Karpas-422 (cell line): Measurements from ENCODE around the gene NLRP9. TPM values are rescaled to one million over a fixed set of nuclear protein-coding genes. Genes with fewer than 3 reads are reported as not detected.

Experiments
- DNase-seq: peaks from one replicate; pipeline ENCODE4 v3.0.0-alpha.2; 2015
- H2AFZ ChIP-seq: fragments of 200-600 bp; sonication (generic); 2 replicates; pipeline ENCODE4 v1.6.1; 2014; ENCODE audit warnings: antibody characterized with exemption, low read length, mixed read lengths
- H3K27ac ChIP-seq: fragments of 200-600 bp; sonication (generic); 2 replicates; pipeline ENCODE4 v1.5.1; 2014; ENCODE audit warnings: mild to moderate bottlenecking, low read length, moderate library complexity
- H3K27me3 ChIP-seq: fragments of 200-600 bp; sonication (generic); 2 replicates; pipeline ENCODE4 v1.6.1; 2014; ENCODE audit warnings: low read length, mixed read lengths
- H3K36me3 ChIP-seq: fragments of 200-600 bp; sonication (generic); 2 replicates; pipeline ENCODE4 v1.6.1; 2014; ENCODE audit warnings: low read length, mixed read lengths; ENCODE audit not compliant: insufficient read depth
- H3K4me1 ChIP-seq: fragments of 200-600 bp; sonication (generic); 2 replicates; pipeline ENCODE4 v1.6.1; 2014; ENCODE audit warnings: mild to moderate bottlenecking, low read length, mixed read lengths
- H3K4me2 ChIP-seq: fragments of 200-600 bp; sonication (generic); 2 replicates; pipeline ENCODE4 v1.6.1; 2014; ENCODE audit warnings: low read length, low read depth, mild to moderate bottlenecking; ENCODE audit not compliant: poor library complexity, severe bottlenecking
- H3K4me3 ChIP-seq: fragments of 200-600 bp; sonication (generic); 2 replicates; pipeline ENCODE4 v1.5.1; 2014; ENCODE audit warnings: mild to moderate bottlenecking, antibody characterized with exemption, low read length, mixed read lengths
- H3K79me2 ChIP-seq: fragments of 200-600 bp; sonication (generic); 2 replicates; pipeline ENCODE4 v1.6.1; 2014; ENCODE audit warnings: mild to moderate bottlenecking, low read length, mixed read lengths
- H3K9ac ChIP-seq: fragments of 200-600 bp; sonication (generic); 2 replicates; pipeline ENCODE4 v1.6.0; 2014; ENCODE audit warnings: low read length
- H3K9me2 ChIP-seq: fragments of 200-600 bp; sonication (generic), shearing (Covaris generic); replicated peaks from 2 replicates; pipeline ENCODE4 v1.6.0; 2014; ENCODE audit warnings: mild to moderate bottlenecking, low read length, moderate library complexity; ENCODE audit not compliant: insufficient read depth
- H3K9me3 ChIP-seq: fragments of 300-700, 200-600 bp; sonication (generic); 2 replicates; pipeline ENCODE4 v1.6.1; 2014; ENCODE audit warnings: low read length, mixed read lengths
- H4K20me1 ChIP-seq: fragments of 200-600 bp; sonication (generic); 2 replicates; pipeline ENCODE4 v1.6.1; 2014; ENCODE audit warnings: mild to moderate bottlenecking, antibody characterized with exemption, low read length, low read depth; ENCODE audit not compliant: insufficient read depth
- total RNA-seq: library from RNA; depleted of rRNA; stranded (reverse); fragments of >200 nt; shearing (Covaris generic); gene quantifications from 2 replicates; pipeline ENCODE4 v1.2.3, GENCODE V29; 2014; ENCODE audit warnings: low replicate concordance

Gene NLRP9
- total RNA-seq, 1 experiment from 2014 or later: not detected

DNA sequence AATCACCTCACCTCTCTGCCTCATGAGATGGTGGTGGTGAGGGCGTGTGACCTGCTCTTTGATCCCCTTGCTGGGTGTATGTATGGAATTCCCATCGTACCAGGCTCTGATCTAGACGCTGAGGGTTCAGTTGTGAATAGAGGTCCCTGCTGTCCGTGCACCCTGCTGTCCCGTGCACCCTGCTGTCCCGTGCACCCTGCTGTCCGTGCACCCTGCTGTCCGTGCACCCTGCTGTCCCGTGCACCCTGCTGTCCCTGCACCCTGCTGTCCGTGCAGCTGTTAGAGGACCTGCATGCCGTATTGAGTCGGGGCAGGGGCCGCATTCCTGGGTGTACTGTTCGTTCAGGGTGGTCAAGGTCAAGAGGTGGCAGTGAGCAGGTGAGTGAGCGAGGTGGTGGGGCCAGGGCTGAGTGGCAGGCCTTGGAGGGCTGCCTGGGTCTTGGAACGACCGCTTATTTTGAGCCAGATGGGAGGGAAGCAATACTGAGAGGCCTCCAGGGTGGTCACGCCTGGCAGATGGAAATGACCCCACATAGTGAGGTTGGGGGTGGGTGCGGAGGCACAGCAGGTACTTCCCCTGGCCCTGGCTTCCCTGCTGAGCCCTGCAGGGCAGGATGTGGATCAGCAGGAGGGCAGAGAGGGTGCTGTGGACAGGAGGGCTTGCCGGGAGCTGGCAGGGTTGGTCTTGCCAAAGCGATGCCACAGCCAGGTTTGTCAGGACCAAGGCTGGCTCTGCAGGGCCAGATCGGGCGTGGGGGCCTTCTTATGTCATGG is 67.7 kb downstream of the NLRP9 start:
- H2AFZ ChIP-seq: no peak overlapping the region
- H3K9me3 ChIP-seq: no peaks in the 10 kb centered on the region
- no peak overlapping the region for H3K9ac ChIP-seq
- no peaks in the 10 kb centered on the region for H3K9me2 ChIP-seq
- peaks cover 42% of the 10 kb centered on the region for H3K4me1 ChIP-seq
- H3K4me2 ChIP-seq: no peak overlapping the region
- DNase-seq: peak; percentile 69
- H3K79me2 ChIP-seq: peaks cover 74% of the 10 kb centered on the region
- peaks cover 76% of the 10 kb centered on the region for H4K20me1 ChIP-seq
- no peak overlapping the region for H3K27ac ChIP-seq
- peaks cover 33% of the 10 kb centered on the region for H3K36me3 ChIP-seq
- H3K4me3 ChIP-seq: no peak overlapping the region
- no peaks in the 10 kb centered on the region for H3K27me3 ChIP-seq

DNA sequence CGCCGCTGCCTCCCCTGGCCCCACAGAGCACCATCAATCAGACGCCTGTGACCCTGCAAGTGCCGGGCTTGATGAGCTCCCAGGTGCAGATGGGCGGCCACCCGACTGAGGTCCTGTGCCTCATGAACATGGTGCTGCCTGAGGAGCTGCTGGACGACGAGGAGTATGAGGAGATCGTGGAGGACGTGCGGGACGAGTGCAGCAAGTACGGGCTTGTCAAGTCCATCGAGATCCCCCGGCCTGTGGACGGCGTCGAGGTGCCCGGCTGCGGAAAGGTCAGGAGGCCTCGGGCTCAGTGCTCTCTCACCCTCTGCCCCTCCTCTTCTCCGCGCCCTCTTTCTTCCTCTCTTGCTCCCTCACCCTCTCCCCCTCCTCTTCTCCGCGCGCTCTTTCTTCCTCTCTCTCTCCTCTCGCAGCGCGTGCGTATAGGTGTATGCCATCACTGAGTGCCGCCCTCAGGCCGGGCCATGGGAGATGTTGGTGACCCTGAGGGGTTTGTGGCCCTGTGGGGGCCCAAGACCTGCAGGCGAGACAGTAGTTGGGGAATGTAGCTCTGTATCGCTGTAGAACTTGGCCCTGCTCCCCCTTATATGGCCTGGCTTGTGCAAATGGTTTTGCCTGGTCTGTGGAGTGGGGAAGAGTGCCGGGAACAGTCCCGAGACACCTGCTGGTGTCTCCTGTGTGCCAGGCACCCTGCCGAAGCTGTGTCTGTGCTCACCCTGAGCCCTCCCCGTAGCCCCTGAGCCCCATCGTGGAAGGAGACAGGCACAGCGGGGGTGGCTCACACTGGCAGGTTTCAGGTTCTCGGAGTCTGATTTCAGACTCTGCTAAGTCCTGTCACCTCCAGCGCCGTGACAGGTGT is 68.6 kb downstream of the NLRP9 start:
- H3K9me2 ChIP-seq: no peaks in the 10 kb centered on the region
- no peak overlapping the region for H3K4me3 ChIP-seq
- H3K4me1 ChIP-seq: peaks cover 42% of the 10 kb centered on the region
- H3K36me3 ChIP-seq: peaks cover 37% of the 10 kb centered on the region
- no peaks in the 10 kb centered on the region for H3K9me3 ChIP-seq
- no peak overlapping the region for H2AFZ ChIP-seq
- no peaks in the 10 kb centered on the region for H3K27me3 ChIP-seq
- DNase-seq: no peak
- H3K4me2 ChIP-seq: no peak overlapping the region
- no peak overlapping the region for H3K27ac ChIP-seq
- peaks cover 76% of the 10 kb centered on the region for H4K20me1 ChIP-seq
- no peak overlapping the region for H3K9ac ChIP-seq
- peaks cover 72% of the 10 kb centered on the region for H3K79me2 ChIP-seq

DNA sequence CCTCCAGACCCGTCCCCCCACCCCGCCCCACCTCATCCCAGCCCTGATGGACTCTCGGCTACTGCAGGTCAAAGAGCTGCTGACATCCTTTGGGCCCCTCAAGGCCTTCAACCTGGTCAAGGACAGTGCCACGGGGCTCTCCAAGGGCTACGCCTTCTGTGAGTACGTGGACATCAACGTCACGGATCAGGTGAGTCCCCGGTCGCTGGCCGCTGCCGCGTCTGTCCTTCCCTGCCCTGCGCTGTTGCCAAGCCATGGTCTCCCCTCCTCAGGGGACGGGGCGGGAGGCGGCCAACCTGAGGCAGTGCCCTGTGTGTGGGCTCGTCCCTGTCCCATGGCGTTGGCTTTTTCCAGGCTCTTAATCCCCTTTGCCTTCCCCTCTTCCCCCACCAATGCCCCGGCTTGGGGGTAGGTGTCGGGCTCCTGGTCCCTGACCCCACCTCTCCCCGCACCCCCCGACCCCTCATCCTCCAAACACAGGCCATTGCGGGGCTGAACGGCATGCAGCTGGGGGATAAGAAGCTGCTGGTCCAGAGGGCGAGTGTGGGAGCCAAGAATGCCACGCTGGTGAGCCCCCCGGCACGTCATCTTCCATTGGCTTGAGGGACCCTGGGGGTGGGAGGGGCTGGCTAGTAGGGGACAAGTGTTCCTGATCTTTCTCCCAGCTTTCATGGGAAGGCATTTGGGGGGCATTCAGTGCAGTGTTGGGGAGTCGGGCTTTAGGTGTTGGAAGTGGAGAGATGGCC is 69.4 kb downstream of the NLRP9 start:
- Histone ChIP-seq H3K4me3 (no peak overlapping the region), H3K9me3 (no peaks in the 10 kb centered on the region), H3K4me2 (no peak overlapping the region), H3K4me1 (peaks cover 37% of the 10 kb centered on the region), H3K79me2 (peaks cover 80% of the 10 kb centered on the region), H3K9me2 (no peaks in the 10 kb centered on the region), H3K27me3 (no peaks in the 10 kb centered on the region), H3K9ac (no peak overlapping the region), H2AFZ (no peak overlapping the region), H4K20me1 (peaks cover 80% of the 10 kb centered on the region), H3K36me3 (peaks cover 45% of the 10 kb centered on the region), H3K27ac (no peak overlapping the region)
- DNase-seq: no peak

DNA sequence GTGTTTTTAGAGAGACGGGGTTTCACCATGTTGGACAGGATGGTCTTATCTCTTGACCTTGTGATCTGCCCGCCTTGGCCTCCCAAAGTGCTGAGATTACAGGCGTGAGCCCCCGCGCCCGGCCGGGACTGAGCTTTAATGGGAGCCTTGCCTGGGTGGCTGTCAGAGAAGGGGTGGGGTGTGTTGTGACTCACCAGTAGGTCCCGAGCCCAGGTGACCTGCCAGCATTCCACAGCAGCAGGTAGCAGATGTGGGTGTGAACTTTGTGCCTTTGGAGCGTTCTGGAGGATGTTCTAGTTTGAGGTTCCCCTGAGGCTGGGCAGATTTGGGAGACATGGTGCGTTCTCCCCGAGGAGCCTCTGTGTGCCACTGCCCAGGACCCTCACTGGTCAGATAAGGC is 70.2 kb downstream of the NLRP9 start:
- H3K79me2 ChIP-seq: peaks cover 80% of the 10 kb centered on the region
- H4K20me1 ChIP-seq: peaks cover 80% of the 10 kb centered on the region
- H3K4me1 ChIP-seq: peaks cover 29% of the 10 kb centered on the region
- H2AFZ ChIP-seq: no peak overlapping the region
- H3K27ac ChIP-seq: no peak overlapping the region
- H3K4me2 ChIP-seq: no peak overlapping the region
- H3K9me2 ChIP-seq: no peaks in the 10 kb centered on the region
- H3K9me3 ChIP-seq: no peaks in the 10 kb centered on the region
- peaks cover 53% of the 10 kb centered on the region for H3K36me3 ChIP-seq
- H3K4me3 ChIP-seq: no peak overlapping the region
- no peak overlapping the region for H3K9ac ChIP-seq
- DNase-seq: no peak
- no peaks in the 10 kb centered on the region for H3K27me3 ChIP-seq

DNA sequence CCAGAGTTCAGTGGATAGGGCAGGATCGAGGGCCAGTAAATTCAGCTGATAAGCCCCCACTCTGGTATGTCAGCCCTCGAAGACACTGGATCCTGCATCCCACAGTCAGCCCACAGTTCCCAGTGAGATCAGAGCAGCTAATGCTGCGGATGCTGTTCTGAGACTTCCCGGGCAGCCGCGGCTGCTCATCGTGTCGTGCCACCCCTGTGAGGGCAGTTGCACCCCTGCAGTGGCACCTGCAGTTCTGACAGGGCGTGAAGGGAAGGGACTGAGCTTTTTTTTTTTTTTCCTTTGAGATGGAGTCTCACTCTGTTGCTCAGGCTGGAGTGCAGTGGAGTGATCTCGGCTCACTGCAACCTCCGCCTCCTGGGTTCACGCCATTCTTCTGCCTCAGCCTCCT is 70.7 kb downstream of the NLRP9 start:
- peaks cover 82% of the 10 kb centered on the region for H3K79me2 ChIP-seq
- no peak overlapping the region for H3K4me3 ChIP-seq
- peaks cover 57% of the 10 kb centered on the region for H3K36me3 ChIP-seq
- DNase-seq: no peak
- H3K4me2 ChIP-seq: no peak overlapping the region
- H3K4me1 ChIP-seq: peaks cover 24% of the 10 kb centered on the region
- H3K9me2 ChIP-seq: no peaks in the 10 kb centered on the region
- H2AFZ ChIP-seq: no peak overlapping the region
- no peaks in the 10 kb centered on the region for H3K9me3 ChIP-seq
- H3K9ac ChIP-seq: no peak overlapping the region
- no peaks in the 10 kb centered on the region for H3K27me3 ChIP-seq
- no peak overlapping the region for H3K27ac ChIP-seq
- peaks cover 81% of the 10 kb centered on the region for H4K20me1 ChIP-seq

DNA sequence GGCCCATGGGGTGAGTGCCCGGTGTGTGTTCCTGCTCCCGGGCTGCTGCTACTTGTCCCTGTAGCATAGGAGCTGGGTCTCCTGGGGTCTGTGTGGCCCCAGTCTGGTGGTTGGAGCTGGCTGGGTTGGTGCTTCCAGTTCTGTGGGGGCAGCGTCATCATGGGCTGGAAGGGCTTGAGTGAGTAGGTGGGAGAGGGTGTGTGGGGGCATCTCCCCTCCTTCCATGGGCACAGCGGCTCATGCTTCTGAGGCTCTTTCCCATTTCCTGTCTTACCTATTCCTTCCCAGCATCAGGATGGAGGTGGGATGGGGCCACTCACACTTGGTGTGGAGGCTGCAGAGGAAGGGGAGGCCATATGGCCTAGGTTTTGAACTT is 71.2 kb downstream of the NLRP9 start:
- Histone ChIP-seq H3K9ac (no peak overlapping the region), H3K4me3 (no peak overlapping the region), H4K20me1 (peaks cover 80% of the 10 kb centered on the region), H3K36me3 (peaks cover 55% of the 10 kb centered on the region), H3K27me3 (no peaks in the 10 kb centered on the region), H3K9me3 (no peaks in the 10 kb centered on the region), H3K4me1 (peaks cover 19% of the 10 kb centered on the region), H2AFZ (no peak overlapping the region), H3K27ac (no peak overlapping the region), H3K79me2 (peaks cover 81% of the 10 kb centered on the region), H3K4me2 (no peak overlapping the region), H3K9me2 (no peaks in the 10 kb centered on the region)
- DNase-seq: no peak

DNA sequence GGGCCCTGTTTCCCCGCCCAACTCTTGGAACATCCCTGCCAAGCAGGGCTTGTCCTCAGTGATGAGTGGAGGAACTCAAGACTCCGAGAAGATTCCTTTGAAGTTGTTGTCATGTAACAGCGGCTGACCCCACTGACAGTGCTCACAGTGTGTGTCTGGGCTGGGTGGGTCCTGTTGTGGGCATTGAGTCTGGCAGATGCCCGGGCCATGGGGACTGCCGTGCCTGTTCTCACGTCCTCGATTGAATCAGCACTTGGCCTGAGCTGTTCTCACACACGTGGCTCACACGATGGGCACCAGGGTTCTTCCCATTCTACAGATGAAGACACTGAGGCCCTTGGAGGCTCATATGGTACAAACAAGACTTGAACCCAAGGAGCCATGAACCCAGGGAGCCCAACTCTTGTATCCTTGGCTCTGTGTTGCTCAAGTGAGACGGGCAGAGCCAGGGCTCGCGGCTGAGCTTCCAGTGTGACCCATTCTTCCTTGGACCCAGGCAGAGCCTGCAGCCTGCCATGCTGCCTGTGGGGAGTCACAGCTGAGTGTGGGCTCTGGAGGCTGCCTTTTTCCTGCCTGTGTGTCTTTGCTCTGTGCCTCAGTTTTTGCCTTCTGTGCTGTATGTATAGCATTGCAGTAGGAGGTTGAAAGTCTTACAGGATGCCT is 71.7 kb downstream of the NLRP9 start:
- Histone ChIP-seq H3K9ac (no peak overlapping the region), H3K4me1 (peaks cover 14% of the 10 kb centered on the region), H3K79me2 (peaks cover 82% of the 10 kb centered on the region), H3K27me3 (no peaks in the 10 kb centered on the region), H3K36me3 (peaks cover 57% of the 10 kb centered on the region), H3K9me2 (no peaks in the 10 kb centered on the region), H3K27ac (no peak overlapping the region), H3K4me2 (no peak overlapping the region), H4K20me1 (peaks cover 84% of the 10 kb centered on the region), H2AFZ (no peak overlapping the region), H3K9me3 (no peaks in the 10 kb centered on the region), H3K4me3 (no peak overlapping the region)
- no peak for DNase-seq
